ENCODE data around the gene DENND1A. TPM values are rescaled to one million over a fixed set of nuclear protein-coding genes. Genes with fewer than 3 reads are reported as not detected.

DENND1A gene
- total and polyA plus RNA-seq, 9 donors: 9.3 to 16.0 (median 13.8) TPM

GRCh38 chr9:123662057-123662776 is 267.7 kb downstream of the DENND1A start:
- 100% methylated on average over 6 of the region's 8 CpGs for WGBS (ENCODE audit: insufficient coverage)
- no peak overlapping the region for H3K4me3 ChIP-seq (ENCODE audit: low read length)
- H3K27me3 ChIP-seq (ENCODE audit: control insufficient read depth, insufficient read depth, low read length): no peaks in the 10 kb centered on the region
- peaks cover 3% of the 10 kb centered on the region for H3K4me1 ChIP-seq (ENCODE audit: control insufficient read depth, insufficient read depth, low read length)
- peaks cover 4% of the 10 kb centered on the region for H3K36me3 ChIP-seq (ENCODE audit: control insufficient read depth, insufficient read depth, low read length)
- H3K9me3 ChIP-seq (replicated peaks; ENCODE audit: control insufficient read depth, low read depth, low read length): peaks cover 9% of the 10 kb centered on the region
- peak; percentile 34 for DNase-seq
- H3K27ac ChIP-seq (ENCODE audit: low read length): no peak overlapping the region

GRCh38 chr9:123660691-123661466 is 269.0 kb downstream of the DENND1A start:
- H3K4me3 ChIP-seq (ENCODE audit: low read length): no peak overlapping the region
- no peaks in the 10 kb centered on the region for H3K27me3 ChIP-seq (ENCODE audit: control insufficient read depth, insufficient read depth, low read length)
- no peak overlapping the region for H3K27ac ChIP-seq (ENCODE audit: low read length)
- H3K36me3 ChIP-seq (ENCODE audit: control insufficient read depth, insufficient read depth, low read length): peaks cover 2% of the 10 kb centered on the region
- DNase-seq: no peak
- 20% methylated on average over 1 of the region's 9 CpGs for WGBS (ENCODE audit: insufficient coverage)
- peaks cover 3% of the 10 kb centered on the region for H3K4me1 ChIP-seq (ENCODE audit: control insufficient read depth, insufficient read depth, low read length)
- peaks cover 9% of the 10 kb centered on the region for H3K9me3 ChIP-seq (replicated peaks; ENCODE audit: control insufficient read depth, low read depth, low read length)

GRCh38 chr9:123659358-123659757 is 270.6 kb downstream of the DENND1A start:
- Histone ChIP-seq H3K4me1 (ENCODE audit: control insufficient read depth, insufficient read depth, low read length) (peaks cover 3% of the 10 kb centered on the region), H3K27ac (ENCODE audit: low read length) (no peak overlapping the region), H3K36me3 (ENCODE audit: control insufficient read depth, insufficient read depth, low read length) (peaks cover 11% of the 10 kb centered on the region), H3K4me3 (ENCODE audit: low read length) (no peak overlapping the region), H3K27me3 (ENCODE audit: control insufficient read depth, insufficient read depth, low read length) (no peaks in the 10 kb centered on the region), H3K9me3 (replicated peaks; ENCODE audit: control insufficient read depth, low read depth, low read length) (peaks cover 9% of the 10 kb centered on the region)
- DNase-seq: no peak
- WGBS (ENCODE audit: insufficient coverage): no CpG with 5 or more reads among the region's 1 CpG

GRCh38 chr9:123658792-123659191 is 271.1 kb downstream of the DENND1A start:
- Histone ChIP-seq H3K36me3 (ENCODE audit: control insufficient read depth, insufficient read depth, low read length) (peaks cover 11% of the 10 kb centered on the region), H3K4me1 (ENCODE audit: control insufficient read depth, insufficient read depth, low read length) (peaks cover 3% of the 10 kb centered on the region), H3K27ac (ENCODE audit: low read length) (no peak overlapping the region), H3K27me3 (ENCODE audit: control insufficient read depth, insufficient read depth, low read length) (no peaks in the 10 kb centered on the region), H3K4me3 (ENCODE audit: low read length) (no peak overlapping the region), H3K9me3 (replicated peaks; ENCODE audit: control insufficient read depth, low read depth, low read length) (peaks cover 8% of the 10 kb centered on the region)
- WGBS (ENCODE audit: insufficient coverage): 80% methylated on average over 1 of the region's 3 CpGs
- no peak for DNase-seq

GRCh38 chr9:123657941-123658340 is 272.0 kb downstream of the DENND1A start:
- no peak overlapping the region for H3K27ac ChIP-seq (ENCODE audit: low read length)
- no CpG with 5 or more reads among the region's 4 CpGs for WGBS (ENCODE audit: insufficient coverage)
- DNase-seq: no peak
- H3K27me3 ChIP-seq (ENCODE audit: control insufficient read depth, insufficient read depth, low read length): no peaks in the 10 kb centered on the region
- H3K4me1 ChIP-seq (ENCODE audit: control insufficient read depth, insufficient read depth, low read length): peaks cover 3% of the 10 kb centered on the region
- peaks cover 11% of the 10 kb centered on the region for H3K36me3 ChIP-seq (ENCODE audit: control insufficient read depth, insufficient read depth, low read length)
- H3K9me3 ChIP-seq (replicated peaks; ENCODE audit: control insufficient read depth, low read depth, low read length): peaks cover 6% of the 10 kb centered on the region
- no peak overlapping the region for H3K4me3 ChIP-seq (ENCODE audit: low read length)

- Histone ChIP-seq H3K9me3 (replicated peaks; ENCODE audit: control insufficient read depth, low read depth, low read length) (peaks cover 3% of the 10 kb centered on the region), H3K36me3 (ENCODE audit: control insufficient read depth, insufficient read depth, low read length) (peaks cover 9% of the 10 kb centered on the region), H3K4me1 (ENCODE audit: control insufficient read depth, insufficient read depth, low read length) (peaks cover 3% of the 10 kb centered on the region), H3K4me3 (ENCODE audit: low read length) (no peak overlapping the region), H3K27me3 (ENCODE audit: control insufficient read depth, insufficient read depth, low read length) (no peaks in the 10 kb centered on the region), H3K27ac (ENCODE audit: low read length) (no peak overlapping the region)
- no peak for DNase-seq
- WGBS (ENCODE audit: insufficient coverage): 80% methylated on average over 1 of the region's 7 CpGs
Measured at GRCh38 chr9:123657099-123657498, 272.8 kb downstream of the DENND1A start.

- Histone ChIP-seq H3K27me3 (ENCODE audit: control insufficient read depth, insufficient read depth, low read length) (no peaks in the 10 kb centered on the region), H3K9me3 (replicated peaks; ENCODE audit: control insufficient read depth, low read depth, low read length) (no peaks in the 10 kb centered on the region), H3K4me1 (ENCODE audit: control insufficient read depth, insufficient read depth, low read length) (peaks cover 3% of the 10 kb centered on the region), H3K36me3 (ENCODE audit: control insufficient read depth, insufficient read depth, low read length) (peaks cover 9% of the 10 kb centered on the region), H3K4me3 (ENCODE audit: low read length) (no peak overlapping the region), H3K27ac (ENCODE audit: low read length) (no peak overlapping the region)
- WGBS (ENCODE audit: insufficient coverage): no CpG with 5 or more reads among the region's 1 CpG
- DNase-seq: no peak
Measured at GRCh38 chr9:123656565-123656964, 273.4 kb downstream of the DENND1A start.

GRCh38 chr9:123655681-123656423 is 274.1 kb downstream of the DENND1A start:
- Histone ChIP-seq H3K9me3 (replicated peaks; ENCODE audit: control insufficient read depth, low read depth, low read length) (no peaks in the 10 kb centered on the region), H3K27ac (ENCODE audit: low read length) (no peak overlapping the region), H3K36me3 (ENCODE audit: control insufficient read depth, insufficient read depth, low read length) (peaks cover 11% of the 10 kb centered on the region), H3K27me3 (ENCODE audit: control insufficient read depth, insufficient read depth, low read length) (no peaks in the 10 kb centered on the region), H3K4me3 (ENCODE audit: low read length) (no peak overlapping the region), H3K4me1 (ENCODE audit: control insufficient read depth, insufficient read depth, low read length) (peaks cover 2% of the 10 kb centered on the region)
- WGBS (ENCODE audit: insufficient coverage): 93% methylated on average over 6 of the region's 9 CpGs
- no peak for DNase-seq

GRCh38 chr9:123654994-123655637 is 274.8 kb downstream of the DENND1A start:
- Histone ChIP-seq H3K27ac (ENCODE audit: low read length) (no peak overlapping the region), H3K4me3 (ENCODE audit: low read length) (no peak overlapping the region), H3K27me3 (ENCODE audit: control insufficient read depth, insufficient read depth, low read length) (no peaks in the 10 kb centered on the region), H3K9me3 (replicated peaks; ENCODE audit: control insufficient read depth, low read depth, low read length) (no peaks in the 10 kb centered on the region), H3K36me3 (ENCODE audit: control insufficient read depth, insufficient read depth, low read length) (peaks cover 11% of the 10 kb centered on the region), H3K4me1 (ENCODE audit: control insufficient read depth, insufficient read depth, low read length) (no peaks in the 10 kb centered on the region)
- 89% methylated on average over 10 of the region's 12 CpGs for WGBS (ENCODE audit: insufficient coverage)
- DNase-seq: no peak

Measured in muscle of leg (tissue), 11 donors.